ENCODE results near the gene STRA6.

- TF ChIP-seq CTCF (IDR thresholded peaks at IDR 0.05), result no peak
- no peak for TF ChIP-seq POLR2A (IDR thresholded peaks at IDR 0.05)
Observed at GRCh38 chr15:74210729-74211128, 8.1 kb upstream of the STRA6 start.
